ENCODE data around the gene PAGE2B.

PAGE2B gene

DNA sequence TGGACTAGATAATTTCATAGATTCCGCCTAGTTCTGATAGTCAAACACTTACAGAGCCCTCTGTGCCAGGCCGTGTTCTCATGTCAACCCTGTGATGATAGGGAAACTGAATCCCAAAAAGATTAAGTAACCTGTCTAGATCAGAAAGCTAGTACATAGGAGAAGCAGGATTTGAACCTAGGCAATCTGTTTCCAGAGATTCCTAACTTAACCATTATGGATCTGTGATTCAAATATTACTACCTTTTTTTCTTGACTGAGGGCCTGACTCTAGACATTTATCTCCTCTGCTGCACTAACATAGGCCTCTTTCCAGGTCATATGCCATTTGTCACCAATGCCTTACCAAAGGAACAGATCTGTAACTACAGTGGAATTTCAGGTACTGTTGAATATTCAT lies 45.5 kb upstream of the PAGE2B start:
- H2AFZ ChIP-seq, result no peak overlapping the region
- H3K79me2 ChIP-seq, result no peaks in the 10 kb centered on the region
- no peak overlapping the region for H3K9ac ChIP-seq
- H3K4me1 ChIP-seq, result no peaks in the 10 kb centered on the region
- no peaks in the 10 kb centered on the region for H3K9me3 ChIP-seq (ENCODE audit: control insufficient read depth, low read length)
- no peaks in the 10 kb centered on the region for H3K36me3 ChIP-seq (ENCODE audit: control insufficient read depth, insufficient read depth, low read length)
- TF ChIP-seq, protein P1, sequence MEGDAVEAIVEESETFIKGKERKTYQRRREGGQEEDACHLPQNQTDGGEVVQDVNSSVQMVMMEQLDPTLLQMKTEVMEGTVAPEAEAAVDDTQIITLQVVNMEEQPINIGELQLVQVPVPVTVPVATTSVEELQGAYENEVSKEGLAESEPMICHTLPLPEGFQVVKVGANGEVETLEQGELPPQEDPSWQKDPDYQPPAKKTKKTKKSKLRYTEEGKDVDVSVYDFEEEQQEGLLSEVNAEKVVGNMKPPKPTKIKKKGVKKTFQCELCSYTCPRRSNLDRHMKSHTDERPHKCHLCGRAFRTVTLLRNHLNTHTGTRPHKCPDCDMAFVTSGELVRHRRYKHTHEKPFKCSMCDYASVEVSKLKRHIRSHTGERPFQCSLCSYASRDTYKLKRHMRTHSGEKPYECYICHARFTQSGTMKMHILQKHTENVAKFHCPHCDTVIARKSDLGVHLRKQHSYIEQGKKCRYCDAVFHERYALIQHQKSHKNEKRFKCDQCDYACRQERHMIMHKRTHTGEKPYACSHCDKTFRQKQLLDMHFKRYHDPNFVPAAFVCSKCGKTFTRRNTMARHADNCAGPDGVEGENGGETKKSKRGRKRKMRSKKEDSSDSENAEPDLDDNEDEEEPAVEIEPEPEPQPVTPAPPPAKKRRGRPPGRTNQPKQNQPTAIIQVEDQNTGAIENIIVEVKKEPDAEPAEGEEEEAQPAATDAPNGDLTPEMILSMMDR (IDR thresholded peaks at IDR 0.05), result no peak
- H3K4me2 ChIP-seq (ENCODE audit: low read length), result no peak overlapping the region
- no peak overlapping the region for H3K4me3 ChIP-seq (ENCODE audit: low read depth, low read length)
- no peaks in the 10 kb centered on the region for H3K27me3 ChIP-seq (ENCODE audit: control insufficient read depth, insufficient read depth, low read length)
- no peak overlapping the region for H3K27ac ChIP-seq

DNA sequence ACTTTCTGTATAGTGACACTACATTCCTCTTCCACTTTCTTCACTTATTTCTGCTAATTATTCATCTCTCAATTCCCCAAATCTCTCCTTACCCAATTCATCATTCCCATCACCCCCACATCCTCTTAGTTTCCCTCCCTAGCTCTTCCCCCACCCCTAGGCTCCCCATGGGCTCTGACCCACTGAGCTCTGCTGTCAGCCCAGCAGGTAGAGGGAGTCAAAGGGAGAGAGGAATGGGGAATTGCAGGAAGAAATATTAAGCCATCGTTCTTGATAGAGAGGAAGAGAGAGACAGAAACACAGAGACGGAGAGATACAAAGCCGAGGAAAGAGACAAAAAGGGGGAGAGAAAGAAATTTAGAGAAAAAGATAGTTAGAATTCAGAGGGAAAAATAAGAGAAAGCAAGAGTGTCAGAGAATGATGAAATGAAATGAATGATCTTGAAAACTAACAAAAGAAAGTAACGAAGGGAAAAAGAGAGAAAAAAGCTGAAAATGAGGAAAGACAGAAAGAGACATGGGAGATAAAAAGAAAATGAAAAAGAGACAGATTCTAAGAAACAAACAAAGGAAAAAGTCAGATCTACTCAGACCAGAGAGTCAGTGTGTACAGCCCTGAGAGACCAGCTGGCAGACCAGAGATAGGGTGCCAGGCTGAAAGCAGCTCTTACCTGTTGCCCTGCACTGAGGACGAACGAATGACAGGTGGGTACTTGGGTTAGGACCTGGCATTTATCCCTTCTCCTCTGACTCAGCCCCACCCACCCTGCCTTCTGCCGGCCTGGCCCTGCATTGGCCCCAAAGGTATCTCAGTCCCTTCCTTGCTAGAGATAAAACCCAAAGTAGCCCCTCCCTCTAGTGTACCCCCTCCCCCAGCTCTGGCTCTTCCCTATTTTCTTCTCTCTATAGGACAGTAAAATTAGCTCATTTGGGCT lies 44.3 kb upstream of the PAGE2B start, which contains the start of gene ALAS2:
Gene ALAS2 (minus strand): TSS at position 707 of the 935 bp plus-strand sequence. CDS start 4,977 bp downstream, outside the sequence.
- Histone ChIP-seq H3K4me2 (ENCODE audit: low read length) (no peak within 1 kb of the TSS), H3K36me3 (ENCODE audit: control insufficient read depth, insufficient read depth, low read length) (no peaks in the 10 kb centered on the region), H2AFZ (no peak within 1 kb of the TSS), H3K79me2 (no peaks in the 10 kb centered on the region), H3K4me3 (ENCODE audit: low read depth, low read length) (no peak within 1 kb of the TSS), H3K9ac (no peak within 1 kb of the TSS), H3K27ac (no peak within 1 kb of the TSS), H3K27me3 (ENCODE audit: control insufficient read depth, insufficient read depth, low read length) (no peaks in the 10 kb centered on the region), H3K9me3 (ENCODE audit: control insufficient read depth, low read length) (no peaks in the 10 kb centered on the region), H3K4me1 (no peaks in the 10 kb centered on the region)
- TF ChIP-seq, protein P1 (IDR thresholded peaks at IDR 0.05), result no peak

DNA sequence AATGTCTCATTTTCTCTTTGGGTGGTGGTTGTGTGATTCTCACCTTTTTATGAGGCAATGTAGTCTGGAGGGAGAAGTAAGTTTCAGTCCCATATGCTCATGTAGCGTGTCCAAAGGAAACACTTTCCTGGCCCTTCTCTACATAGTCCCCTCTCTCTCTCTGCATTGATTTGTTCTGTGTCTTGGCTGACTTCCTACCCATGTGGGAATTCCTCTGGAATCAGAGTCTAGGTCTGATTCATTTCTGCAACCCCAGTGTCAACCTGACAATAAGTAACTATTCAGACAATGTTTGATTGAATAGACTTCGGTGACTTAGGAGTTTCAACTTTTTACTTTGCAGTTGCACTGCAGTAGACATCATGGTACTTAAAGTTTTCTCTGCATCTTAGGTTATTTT lies 41.4 kb upstream of the PAGE2B start:
- H3K27me3 ChIP-seq (ENCODE audit: control insufficient read depth, insufficient read depth, low read length), result no peaks in the 10 kb centered on the region
- no peak overlapping the region for H3K4me3 ChIP-seq (ENCODE audit: low read depth, low read length)
- no peak overlapping the region for H3K9ac ChIP-seq
- no peak overlapping the region for H2AFZ ChIP-seq
- TF ChIP-seq, protein P1 (IDR thresholded peaks at IDR 0.05), result no peak
- no peak overlapping the region for H3K4me2 ChIP-seq (ENCODE audit: low read length)
- no peaks in the 10 kb centered on the region for H3K36me3 ChIP-seq (ENCODE audit: control insufficient read depth, insufficient read depth, low read length)
- H3K4me1 ChIP-seq, result no peaks in the 10 kb centered on the region
- no peaks in the 10 kb centered on the region for H3K79me2 ChIP-seq
- H3K27ac ChIP-seq, result no peak overlapping the region
- H3K9me3 ChIP-seq (ENCODE audit: control insufficient read depth, low read length), result no peaks in the 10 kb centered on the region

DNA sequence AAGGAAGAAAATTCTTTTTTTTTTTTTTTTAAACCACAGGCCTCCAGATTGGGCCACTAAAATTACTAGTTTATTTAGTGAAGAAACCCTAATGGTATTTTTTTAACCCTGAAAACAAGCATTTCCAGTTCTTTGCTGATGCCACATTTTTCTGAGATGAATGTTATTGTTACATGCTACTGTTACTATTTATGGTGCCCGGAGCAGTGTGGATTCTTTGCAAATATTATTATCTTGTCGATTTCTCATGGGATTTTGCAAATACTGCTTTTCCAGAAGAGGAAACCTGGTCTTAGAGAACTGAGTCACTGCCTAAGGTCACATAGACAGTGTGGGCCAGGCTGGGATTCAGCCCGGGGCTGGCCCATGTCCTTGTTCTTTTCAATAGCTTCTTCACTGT lies 35.4 kb upstream of the PAGE2B start:
- Histone ChIP-seq H3K27me3 (ENCODE audit: control insufficient read depth, insufficient read depth, low read length) (no peaks in the 10 kb centered on the region), H3K36me3 (ENCODE audit: control insufficient read depth, insufficient read depth, low read length) (no peaks in the 10 kb centered on the region), H3K79me2 (no peaks in the 10 kb centered on the region), H2AFZ (no peak overlapping the region), H3K4me2 (ENCODE audit: low read length) (no peak overlapping the region), H3K4me1 (no peaks in the 10 kb centered on the region), H3K4me3 (ENCODE audit: low read depth, low read length) (no peak overlapping the region), H3K9ac (no peak overlapping the region), H3K27ac (no peak overlapping the region), H3K9me3 (ENCODE audit: control insufficient read depth, low read length) (no peaks in the 10 kb centered on the region)
- TF ChIP-seq, protein P1 (IDR thresholded peaks at IDR 0.05), result no peak
